ENCODE results near the gene YPEL5.
A peak's percentile ranks its signal among the peaks of the same experiment; 100 is the strongest.
"Not testable (repeated sequence)": the region's sequence is repeated elsewhere in the genome, so short reads cannot be mapped to it uniquely, and the experiment has no call there.

Gene YPEL5

DNA sequence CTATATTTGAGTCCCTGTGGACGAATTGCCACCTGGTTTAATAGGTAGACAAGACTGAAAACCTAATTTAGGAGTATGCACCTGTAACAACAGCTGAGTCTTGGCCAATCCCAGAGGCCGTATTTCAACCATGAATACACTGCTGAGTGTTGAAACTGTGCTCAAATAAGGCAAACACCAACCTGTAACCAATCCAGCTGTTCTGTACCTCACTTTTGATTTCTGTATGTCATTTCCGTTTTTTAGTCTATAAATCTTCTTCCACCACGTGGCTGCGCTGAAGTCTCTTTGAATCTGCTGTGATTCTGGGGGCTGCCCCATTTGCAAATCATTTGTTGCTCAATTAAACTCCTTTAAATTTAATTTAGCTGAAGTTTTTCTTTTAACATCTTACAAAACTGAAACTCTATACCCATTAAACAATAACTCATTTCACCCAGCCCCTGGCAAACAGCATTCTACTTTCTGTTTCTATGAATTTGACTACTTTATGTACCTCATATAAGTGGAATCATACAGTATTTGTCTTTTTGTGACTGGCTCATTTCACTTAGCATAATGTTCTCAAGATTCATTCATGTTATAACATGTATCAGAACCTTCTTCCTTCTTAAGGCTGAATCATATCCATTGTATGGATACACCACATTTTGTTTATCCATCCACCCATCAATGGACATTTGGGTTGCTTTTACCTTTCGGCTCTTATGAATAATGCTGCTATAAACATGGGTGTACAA lies 7.5 kb upstream of the YPEL5 start:
- DNase-seq (ENCODE audit: low read depth): no peak

DNA sequence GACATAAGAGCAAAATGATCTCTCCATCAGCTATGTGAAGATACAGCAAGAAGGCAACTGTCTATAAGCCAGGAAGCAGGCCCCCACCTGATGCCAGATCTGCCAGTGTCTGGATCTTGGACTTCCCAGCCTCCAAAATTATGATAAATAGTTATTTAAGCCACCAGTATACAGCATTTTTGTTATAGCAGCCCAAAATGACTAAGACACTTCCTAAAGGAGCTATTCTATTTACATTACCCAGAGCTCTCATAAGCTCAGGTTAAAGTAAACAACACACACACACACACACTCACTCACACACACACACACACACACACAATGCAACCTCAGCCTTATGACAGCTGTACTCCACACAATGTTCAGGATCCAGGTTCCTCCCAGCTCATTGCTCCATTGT lies 5.7 kb upstream of the YPEL5 start:
- DNase-seq (ENCODE audit: low read depth): no peak

DNA sequence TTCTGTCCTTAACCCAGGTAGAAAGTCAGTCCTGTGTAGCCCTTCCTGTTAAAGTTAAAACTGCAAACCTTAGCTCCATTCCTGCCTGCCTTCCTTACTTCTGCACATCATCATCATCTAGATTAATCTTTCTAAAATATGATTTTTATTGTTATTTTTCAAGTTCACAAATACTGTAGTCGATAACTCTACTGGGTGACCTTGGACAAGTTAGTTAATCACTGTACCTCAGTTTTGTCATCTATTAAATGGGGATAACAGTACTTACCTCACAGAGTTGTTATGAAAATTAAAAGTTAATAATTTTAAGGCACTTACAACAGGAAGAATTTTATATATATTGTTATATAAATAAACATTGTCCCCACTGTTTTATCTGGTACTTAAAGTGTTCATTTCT lies 2.5 kb upstream of the YPEL5 start:
- no peak for DNase-seq (ENCODE audit: low read depth)

DNA sequence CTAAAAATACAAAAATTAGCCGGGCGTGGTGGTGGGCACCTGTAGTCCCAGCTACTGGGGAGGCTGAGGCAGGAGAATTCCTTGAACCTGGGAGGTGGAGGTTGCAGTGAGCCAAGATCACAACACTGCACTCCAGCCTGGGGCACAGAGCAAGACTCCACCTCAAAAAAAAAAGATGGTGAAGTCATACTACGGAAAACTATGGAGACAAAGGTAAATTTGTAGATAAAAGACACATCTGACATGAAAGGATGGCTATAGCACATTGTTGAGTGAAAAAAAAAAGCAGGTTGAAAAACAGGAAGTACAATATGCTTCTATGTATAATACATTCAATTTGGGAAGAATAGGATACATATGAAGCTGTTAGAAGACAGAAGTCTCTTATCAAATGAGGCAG lies 1.9 kb upstream of the YPEL5 start:
- DNase-seq (ENCODE audit: low read depth): not testable (repeated sequence)

DNA sequence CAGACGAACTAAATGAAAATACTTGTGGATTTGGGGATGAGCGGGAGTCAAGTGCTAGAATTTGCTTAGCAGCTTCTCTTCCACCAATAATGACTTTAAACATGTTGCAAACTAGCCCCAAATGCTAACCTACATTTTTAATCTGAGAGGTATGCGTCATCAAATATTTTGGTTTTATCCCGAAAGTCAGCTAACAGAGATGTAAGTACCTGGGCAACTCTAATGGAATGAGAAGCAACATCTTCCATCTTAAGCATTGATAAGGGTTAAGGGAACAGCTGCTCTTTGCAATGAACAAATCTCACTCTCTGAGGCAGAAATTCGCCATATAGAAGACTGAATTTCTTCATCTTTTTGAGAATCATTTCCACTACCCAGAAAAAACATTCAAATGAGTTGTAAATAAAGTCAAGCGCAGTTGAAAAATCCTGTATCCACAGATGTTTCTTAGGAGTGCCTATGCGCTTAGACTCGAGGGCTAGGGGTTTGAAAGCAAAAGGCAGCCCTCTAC lies 926 bp upstream of the YPEL5 start:
- DNase-seq (ENCODE audit: low read depth): no peak

DNA sequence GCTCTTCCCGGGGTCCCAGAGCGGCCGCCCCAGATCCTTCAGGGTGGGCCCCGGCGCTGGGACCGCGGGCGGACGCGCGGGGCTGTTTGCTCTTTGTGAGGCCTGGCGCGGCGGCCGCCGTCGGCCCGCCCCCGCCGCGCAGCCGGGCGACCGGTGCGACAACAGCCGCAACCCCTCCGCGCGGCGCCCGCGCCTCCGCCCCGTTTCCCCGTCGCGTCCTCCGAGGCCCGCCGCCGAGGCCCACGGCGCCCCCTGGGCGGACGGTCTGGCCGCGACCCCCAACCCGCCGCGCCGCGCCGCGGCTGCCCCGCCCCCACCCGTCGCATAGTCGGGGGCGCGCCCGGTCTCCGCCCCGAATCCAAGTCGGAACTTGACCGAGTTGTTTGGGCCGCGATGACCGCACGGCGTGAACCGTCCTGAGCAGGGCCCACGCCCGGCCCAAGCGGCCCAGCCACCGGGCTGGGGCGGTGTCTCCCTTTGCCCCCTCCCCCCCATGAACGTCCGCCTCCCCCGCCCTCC lies 448 bp downstream of the YPEL5 start:
- DNase-seq (ENCODE audit: low read depth): peak; percentile 6

DNA sequence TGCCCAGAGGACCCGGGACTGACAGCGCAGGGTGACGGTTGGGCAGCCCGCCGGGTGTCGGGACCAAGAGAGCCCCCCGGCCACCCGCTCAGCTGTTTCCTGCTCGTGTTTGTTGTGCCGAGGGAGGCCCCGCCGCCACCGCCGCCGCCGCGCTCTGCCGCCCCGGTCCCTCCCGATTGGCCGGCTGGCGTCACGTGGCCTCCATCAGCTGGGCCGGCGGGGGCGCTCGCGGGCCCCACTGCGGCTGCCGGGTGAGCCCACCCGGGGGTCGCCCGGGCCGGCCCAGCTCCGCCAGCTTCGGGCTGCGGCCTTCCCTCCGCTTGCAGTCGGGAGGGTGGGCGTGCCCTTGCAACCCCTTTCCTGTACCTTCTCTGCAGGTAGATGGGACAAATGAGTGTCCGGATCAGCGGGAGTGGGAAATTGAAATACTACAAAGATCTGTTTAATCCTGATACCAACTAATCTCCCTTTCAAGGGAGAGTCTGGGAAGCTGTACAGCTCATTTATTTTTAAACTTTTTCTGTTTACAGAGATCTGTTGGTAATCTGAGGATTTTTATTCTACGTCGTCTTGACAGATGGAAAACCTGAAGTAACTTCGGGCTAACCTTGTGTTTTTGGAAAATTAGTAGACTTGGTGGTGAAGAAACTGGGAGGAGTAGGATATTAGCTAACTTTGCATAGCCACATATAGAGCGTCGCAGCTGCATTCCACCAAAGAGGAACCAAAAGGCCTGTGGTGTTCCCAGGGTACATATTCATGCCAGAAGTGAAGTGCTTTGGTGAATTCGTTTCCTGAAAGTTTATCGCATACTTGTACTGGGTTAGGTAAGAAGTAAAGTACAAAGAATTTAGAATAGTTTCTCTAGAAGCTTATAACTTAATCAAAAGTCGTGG lies 1.2 kb downstream of the YPEL5 start:
- DNase-seq (ENCODE audit: low read depth): peak; percentile 37

DNA sequence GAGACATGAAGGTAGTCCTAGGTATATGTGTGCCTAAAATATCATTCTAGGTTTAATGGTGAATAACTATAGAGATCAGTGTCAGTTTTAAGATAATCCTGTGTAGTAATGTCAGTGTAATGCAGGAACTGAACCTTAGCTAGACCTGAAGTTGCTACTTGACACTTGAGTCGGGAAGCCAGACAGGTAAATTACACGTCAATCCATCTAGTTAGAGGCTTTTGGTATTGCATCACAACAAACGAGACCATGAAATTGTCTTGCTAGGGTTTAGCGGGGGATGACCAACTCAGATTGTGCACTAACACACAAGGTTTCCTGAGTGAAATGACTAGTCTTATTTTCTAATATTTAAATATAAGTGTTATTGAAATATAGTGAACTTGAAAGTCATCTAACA lies 2.0 kb downstream of the YPEL5 start:
- DNase-seq (ENCODE audit: low read depth): no peak

DNA sequence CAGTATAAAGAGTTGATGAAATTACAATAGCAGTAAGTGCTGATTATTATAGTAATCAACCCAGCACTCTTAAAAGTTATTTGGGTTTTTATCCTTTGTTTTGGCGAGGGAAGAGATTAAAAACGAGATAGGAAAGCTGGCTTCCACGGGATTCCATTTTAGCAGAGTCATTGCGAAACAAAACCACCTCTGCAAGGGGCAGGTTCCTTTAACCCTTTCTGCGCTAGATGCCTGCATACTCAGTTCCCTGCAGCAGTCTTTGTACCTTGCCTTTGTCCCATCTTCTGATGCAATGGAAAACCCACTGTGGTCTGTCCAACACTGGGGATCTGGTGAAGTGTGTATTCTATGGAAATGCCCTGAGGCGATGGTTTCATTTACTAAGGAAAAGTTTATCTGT lies 2.7 kb downstream of the YPEL5 start:
- DNase-seq (ENCODE audit: low read depth): no peak

DNA sequence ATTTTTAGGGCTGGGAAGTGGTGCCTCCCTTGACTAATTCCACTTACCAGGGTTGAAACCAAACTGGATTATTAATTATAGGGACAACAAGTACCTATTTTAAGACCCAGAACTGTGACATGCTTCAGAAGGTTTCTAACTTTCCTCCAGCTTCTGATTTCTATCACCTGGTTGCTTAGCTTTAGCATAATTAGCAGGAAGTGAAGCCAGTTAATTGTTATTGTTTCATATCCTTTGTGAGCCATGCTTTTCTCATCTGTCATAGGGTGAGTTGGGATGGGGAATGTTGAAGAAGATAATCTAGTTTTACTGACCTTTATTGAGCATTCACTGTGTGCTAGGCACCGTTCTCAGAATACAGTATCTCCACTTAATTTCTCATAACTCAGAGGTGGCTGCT lies 3.2 kb downstream of the YPEL5 start:
- DNase-seq (ENCODE audit: low read depth): no peak

DNA sequence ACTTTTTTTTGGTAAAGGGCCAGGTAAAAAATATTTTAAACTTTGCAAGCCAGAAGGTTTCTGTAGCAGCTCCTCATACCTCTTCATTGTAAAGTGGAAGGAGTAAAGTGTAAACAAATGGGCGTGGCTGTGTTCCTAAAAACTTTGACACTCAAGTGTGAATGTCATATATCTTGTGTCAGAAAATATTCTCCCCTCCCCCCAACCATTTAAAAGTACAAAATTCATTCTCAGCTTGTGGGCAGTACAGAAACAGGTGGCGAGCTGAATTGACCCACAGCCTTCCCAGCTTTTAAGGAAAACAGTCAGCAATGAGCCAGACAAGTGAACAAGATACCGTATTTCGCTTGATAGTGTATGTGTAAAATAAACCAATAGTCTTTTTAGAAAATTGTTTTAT lies 4.0 kb downstream of the YPEL5 start:
- DNase-seq (ENCODE audit: low read depth): no peak

DNA sequence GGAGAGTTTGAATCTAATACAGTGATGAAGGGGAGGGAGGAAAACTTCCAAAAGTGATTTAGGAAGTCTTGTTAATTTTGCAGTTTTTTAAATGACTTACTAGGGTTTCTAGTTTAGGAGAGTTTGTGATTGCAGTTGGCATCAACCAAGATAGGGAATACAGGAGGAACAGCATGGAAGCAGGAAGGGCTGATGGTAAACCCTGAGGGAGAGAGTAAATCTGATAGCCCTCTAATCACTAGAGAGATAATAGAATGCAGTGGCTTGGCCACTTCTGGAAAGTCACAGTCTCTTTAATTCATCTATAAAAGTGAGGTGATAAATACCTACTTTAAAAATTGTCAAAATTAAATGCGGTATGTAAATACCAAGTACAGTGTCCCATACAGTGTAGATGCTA lies 5.6 kb downstream of the YPEL5 start:
- DNase-seq (ENCODE audit: low read depth): no peak

DNA sequence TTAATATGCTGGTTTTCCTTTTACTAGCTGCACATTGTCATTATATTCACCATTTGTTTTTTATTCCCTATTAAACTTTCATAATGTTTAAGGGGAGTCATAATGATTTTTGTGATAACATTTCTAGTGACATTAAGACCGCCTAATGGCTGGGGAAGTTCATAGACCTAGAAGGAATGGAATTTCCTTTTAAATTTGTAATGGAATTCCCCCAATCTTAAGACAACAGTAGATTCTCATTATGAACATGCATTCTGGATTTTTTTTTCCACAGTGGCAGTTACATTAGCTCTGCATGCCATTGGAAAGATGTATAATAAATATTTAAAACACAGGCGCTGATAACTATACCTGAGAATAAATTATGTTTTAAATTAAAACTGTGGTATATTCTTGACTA lies 8.4 kb downstream of the YPEL5 start:
- DNase-seq (ENCODE audit: low read depth): no peak

DNA sequence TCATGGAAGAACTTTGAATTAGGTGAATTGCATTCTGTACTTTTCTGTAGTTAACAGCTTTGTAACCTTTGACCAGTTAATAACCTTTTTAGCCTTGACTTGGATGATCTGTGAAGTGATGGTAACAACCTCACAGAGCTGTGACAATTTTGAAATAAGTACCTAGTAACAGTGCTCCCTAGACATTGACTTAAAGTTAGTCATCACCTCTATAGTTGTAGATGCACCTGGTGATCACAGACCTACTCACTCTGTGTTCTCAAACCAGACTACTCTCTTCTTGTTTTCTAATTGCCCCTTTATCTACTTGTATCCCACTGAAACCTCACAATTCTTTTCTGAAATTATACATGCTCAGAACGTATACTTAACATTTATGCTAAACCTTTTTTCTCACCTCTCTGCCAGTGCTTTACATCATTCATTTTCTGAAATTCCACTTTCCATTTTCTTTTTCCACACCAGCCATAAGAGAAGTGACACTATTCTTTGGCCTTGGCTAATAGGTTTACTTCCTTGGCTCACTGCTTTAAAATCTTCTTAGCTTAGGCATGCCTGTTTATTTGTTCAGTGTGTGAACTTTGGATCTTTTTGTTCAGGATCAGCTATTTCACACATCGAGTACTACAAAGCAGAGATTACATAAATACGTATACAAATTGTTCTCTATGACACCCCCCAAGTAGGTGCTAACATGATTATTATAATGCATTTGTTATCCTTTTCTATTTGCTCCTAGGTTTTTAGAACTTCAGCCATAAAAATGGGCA lies 9.3 kb downstream of the YPEL5 start:
- no peak for DNase-seq (ENCODE audit: low read depth)

DNA sequence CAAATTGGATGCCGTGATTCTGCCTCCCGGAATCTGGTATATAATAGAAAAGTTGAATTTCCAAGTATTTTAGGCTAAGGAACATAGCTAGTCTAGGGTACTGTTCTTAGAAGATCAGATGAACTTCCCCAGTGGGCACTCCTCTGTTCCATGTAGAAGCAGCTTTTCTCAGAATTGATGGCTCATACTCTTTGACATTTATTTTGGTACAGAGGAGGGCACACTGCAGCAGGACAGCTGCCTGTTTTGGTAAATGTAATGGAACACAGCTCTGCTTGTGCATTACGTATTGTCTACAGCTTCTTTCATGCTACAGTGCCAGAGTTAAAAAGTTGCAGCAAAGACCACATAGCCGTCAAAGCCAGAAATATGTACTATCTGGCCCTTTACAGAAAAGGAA lies 10.8 kb downstream of the YPEL5 start:
- DNase-seq (ENCODE audit: low read depth): no peak

DNA sequence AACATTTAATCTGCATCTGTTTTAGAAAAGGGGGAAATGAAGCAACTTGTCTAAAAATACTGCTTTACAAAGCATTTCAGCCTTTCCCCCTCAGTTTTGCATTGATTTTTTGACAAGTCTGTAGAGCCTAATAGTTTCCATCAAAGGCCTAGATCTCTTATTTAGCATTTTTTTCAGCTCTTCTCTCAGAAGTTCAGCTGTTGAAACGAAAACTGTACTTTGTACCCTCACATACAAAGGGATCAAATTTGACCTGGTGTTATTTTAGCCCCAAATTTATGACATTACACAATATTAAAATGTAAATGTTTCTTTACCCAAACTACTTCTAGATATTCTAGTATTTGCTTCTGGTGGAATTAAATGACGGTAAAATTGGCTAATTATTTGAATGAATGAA lies 13.0 kb downstream of the YPEL5 start:
- no peak for DNase-seq (ENCODE audit: low read depth)

DNA sequence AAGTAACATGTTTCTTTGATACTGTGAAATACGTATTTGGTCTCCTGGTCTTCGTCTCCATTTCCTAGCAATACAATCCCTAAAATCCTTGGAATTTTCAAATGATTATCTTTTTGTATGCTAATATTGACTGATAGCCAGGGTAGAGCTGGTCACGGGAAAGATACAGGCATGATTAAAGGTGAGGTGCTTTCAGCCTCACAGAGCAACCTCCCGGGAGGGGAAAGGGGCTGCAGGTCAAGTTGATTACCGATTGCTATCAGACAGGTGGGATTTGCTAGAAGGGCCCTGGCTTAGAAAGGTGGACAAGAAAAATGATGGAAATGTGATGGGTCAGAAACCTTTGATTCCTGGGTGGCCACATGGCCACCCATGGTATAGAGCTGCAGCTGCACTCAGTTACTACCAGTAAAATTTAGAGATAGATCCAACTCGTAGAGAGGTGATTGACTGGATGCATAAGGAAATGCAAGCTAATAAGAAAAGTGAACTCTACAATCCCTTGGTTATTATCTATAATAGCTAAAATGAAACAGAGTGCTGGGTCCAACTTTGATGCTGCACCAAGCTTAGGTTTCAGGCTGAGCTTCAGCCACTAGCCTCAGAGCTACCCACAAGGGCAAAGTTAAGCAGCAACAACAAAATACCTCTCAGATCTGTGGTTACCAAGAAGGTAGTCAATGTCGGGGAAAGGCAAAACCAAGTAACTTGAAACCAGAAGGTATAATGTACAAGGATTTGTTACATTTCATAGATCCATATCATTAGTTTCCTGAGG lies 15.3 kb downstream of the YPEL5 start:
- DNase-seq (ENCODE audit: low read depth): no peak

DNA sequence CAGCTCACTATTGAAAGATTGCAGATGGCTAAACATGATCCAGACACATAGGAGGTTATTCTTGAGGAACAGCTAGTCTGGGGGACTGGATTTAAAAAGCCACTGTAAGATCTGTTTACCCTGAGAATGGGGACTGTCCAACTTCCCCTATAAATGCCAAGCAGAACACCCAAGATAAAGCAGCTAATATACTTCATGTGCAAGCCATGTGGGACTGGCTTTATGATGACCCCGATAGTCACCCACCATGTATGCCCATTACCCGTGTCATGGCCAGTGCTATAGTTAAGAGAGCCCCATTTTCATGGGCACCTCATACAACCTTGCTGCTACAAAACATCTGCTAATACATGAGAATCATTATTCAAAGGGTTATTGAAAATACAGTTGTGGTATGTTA lies 16.0 kb downstream of the YPEL5 start:
- no peak for DNase-seq (ENCODE audit: low read depth)

DNA sequence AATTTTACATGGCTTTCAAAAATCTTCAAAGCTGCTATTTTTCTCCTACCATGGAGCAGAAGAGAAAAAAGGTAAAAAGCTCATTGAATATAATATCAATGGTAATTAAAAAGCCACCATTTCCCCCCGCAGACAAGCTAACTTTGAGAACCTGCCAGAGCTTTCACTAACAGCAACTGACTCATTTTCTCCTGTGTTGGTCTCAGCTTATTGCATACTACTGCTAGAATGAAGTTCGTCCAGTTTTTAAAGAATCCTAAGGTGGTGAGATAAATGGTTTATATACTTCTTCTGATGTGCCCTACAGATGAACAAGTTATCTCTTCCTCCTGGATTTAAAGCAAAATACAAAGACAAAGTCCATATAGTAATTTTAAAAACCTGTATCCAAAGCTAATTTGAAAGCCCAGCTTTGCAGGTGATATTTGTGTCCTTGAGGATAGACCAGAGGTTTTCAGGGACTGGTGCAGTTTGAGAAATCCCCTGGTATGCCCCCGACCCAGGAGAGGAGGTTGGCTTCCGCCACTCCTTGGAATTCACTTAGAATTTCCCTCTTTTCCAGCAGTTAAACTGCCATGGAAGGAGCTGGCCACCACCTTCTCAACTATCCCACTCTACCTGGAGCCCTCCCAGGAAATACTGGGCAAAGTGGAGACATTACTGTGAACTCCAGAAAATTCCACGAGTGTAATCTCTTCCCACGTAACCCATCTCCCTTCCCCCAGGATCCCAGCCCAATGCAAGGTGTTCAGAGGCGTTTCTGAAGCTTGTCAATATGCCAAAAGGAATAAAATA lies 17.5 kb downstream of the YPEL5 start:
- no peak for DNase-seq (ENCODE audit: low read depth)

DNA sequence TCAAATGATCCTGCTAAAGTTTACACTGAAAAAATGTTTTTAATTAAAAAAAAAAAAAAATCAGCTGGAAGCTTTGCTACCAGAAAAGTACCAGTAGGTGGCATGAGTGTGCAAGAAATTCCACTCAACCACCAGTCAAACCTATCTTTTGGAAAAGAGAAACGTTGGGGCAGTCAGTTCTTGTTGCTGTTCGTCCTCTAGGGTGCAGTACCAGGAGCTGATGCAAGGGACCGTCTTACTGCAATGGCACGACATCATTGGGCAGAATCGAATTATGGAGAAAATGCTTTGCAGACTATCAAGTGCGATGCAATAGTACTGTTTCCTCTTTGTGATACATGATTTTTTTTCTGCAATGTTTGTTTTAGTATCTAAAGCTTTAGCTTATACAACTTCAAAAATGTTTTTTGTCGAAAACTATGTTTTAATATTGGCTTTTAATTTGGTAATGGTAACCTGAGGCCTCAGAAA lies 18.3 kb downstream of the YPEL5 start:
- peak; percentile 80 for DNase-seq (ENCODE audit: low read depth)

DNA sequence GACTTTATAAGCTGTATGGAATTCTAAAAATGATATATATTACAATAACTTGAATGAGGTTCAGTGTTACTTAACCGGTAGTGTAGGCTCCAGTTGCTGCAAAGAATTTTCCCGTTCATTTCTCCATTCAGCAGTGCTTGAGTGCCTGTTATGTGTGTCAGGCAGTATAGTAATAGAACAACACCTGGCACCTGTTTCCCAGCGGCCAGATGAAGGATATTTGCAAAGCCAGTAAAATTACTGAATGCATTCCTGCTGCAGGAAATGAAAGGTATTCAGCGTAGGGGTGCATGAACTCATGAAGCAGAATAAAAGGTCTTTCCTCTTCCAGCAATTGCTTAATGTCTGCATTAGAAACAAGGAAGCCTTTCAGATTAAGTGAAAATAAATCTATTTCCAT lies 18.8 kb downstream of the YPEL5 start:
- DNase-seq (ENCODE audit: low read depth): no peak
